Ishikawa (cell line): ENCODE data around the gene TGFB3.

ENCODE experiments used
- CEBPB ChIP-seq: IDR thresholded peaks from 2 replicates; pipeline ENCODE4 v1.6.1; 2012
- CREB1 ChIP-seq: IDR thresholded peaks from 2 replicates; pipeline ENCODE4 v1.6.1; 2012; ENCODE audit warnings: low read depth
- EGR1 ChIP-seq: IDR thresholded peaks from 2 replicates; pipeline ENCODE4 v1.6.1; 2012
- EP300 ChIP-seq: IDR thresholded peaks from 2 replicates; pipeline ENCODE4 v1.6.1; 2012; ENCODE audit warnings: borderline replicate concordance
- FOXM1 ChIP-seq: IDR thresholded peaks from 2 replicates; pipeline ENCODE4 v1.6.1; 2012; ENCODE audit warnings: low read depth, borderline replicate concordance
- NFIC ChIP-seq: IDR thresholded peaks from 2 replicates; pipeline ENCODE4 v1.6.1; 2012
- RAD21 ChIP-seq: IDR thresholded peaks from 2 replicates; pipeline ENCODE4 v1.6.1; 2012; ENCODE audit warnings: low read depth
- TAF1 ChIP-seq: IDR thresholded peaks from 2 replicates; pipeline ENCODE4 v1.6.1; 2012; ENCODE audit warnings: low read depth, mild to moderate bottlenecking
- TCF12 ChIP-seq: IDR thresholded peaks from 2 replicates; pipeline ENCODE4 v1.6.1; 2012; ENCODE audit warnings: low read depth
- TEAD4 ChIP-seq: IDR thresholded peaks from 2 replicates; pipeline ENCODE4 v1.6.1; 2012
- YY1 ChIP-seq: IDR thresholded peaks from 2 replicates; pipeline ENCODE4 v1.6.1; 2012; ENCODE audit warnings: low read depth
- ZBTB7A ChIP-seq: IDR thresholded peaks from 2 replicates; pipeline ENCODE4 v1.6.1; 2012; ENCODE audit warnings: low read depth
- TF ChIP-seq, protein P1 (sequence below): IDR thresholded peaks from 2 replicates; pipeline ENCODE4 v1.6.1; 2012
- TF ChIP-seq, protein P2 (sequence below): IDR thresholded peaks from 2 replicates; pipeline ENCODE4 v1.6.1; 2012
- TF ChIP-seq, protein P3 (sequence below): IDR thresholded peaks from 2 replicates; pipeline ENCODE4 v1.6.1; 2012; ENCODE audit warnings: low read depth, mild to moderate bottlenecking

Gene TGFB3

DNA sequence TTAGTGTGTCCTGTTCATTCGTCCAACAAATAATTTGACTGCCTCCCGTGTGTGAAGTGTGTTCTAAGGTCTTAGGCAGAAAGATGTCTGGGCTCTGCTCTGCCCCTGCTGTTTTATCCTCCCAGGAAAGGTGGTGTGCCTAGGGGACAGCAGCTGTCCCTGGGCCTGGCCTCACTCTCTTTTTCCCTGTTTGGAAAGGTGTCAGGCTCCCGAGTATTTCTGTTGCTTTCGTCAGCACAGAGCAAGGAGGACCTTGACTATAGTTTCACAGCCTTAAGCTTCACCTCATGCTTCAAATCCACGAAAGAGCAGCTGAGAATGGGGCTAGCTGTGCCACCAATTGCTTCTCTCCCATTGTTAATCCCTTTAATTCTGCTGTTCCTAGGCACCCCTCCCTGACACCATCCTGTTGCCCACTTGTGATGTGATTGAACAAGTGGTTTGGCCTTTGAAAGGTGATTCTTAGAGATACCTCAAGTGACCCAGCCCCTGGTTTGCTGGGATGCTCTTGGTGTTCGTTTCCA lies 54.2 kb downstream of the TGFB3 start:
- TF ChIP-seq TEAD4 (no peak), TCF12 (no peak)
- TF ChIP-seq, protein P1, sequence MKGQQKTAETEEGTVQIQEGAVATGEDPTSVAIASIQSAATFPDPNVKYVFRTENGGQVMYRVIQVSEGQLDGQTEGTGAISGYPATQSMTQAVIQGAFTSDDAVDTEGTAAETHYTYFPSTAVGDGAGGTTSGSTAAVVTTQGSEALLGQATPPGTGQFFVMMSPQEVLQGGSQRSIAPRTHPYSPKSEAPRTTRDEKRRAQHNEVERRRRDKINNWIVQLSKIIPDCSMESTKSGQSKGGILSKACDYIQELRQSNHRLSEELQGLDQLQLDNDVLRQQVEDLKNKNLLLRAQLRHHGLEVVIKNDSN = no peak

DNA sequence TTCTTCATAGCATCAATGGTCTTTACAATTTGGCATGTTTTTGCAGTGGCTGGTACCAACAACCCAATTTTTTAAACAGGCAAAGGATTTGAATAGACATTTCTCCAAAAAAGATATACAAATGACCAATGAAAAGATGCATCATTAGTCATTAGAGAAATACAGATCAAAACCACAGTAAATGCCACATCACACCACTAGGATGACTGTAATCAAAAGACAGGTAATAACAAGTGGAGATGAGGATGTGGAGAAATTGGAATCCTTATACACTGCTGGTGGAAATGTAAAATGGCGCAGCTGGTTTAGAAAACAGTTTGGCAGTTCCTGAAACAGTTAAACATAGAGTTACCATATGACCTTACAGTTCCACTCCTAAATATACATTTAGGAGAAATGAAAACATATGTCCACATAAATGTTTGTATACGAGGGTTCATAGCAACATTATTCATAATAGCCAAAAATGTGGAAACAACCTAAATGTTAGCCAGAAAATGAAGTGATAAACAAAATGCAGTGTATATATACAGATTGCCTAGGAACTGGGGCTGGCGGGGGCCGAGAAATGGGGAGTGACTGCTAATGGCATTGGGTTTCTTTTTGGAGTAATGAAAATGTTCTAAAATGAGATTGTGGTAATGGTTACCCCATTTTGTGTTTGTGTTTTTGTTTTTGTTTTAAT lies 55.2 kb downstream of the TGFB3 start:
- TF ChIP-seq RAD21 (no peak), FOXM1 (no peak), EP300 (no peak), CEBPB (no peak), YY1 (no peak), EGR1 (no peak), TCF12 (no peak), TAF1 (no peak), TEAD4 (no peak), NFIC (no peak), CREB1 (no peak)
- TF ChIP-seq, protein P2, sequence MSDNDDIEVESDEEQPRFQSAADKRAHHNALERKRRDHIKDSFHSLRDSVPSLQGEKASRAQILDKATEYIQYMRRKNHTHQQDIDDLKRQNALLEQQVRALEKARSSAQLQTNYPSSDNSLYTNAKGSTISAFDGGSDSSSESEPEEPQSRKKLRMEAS = no peak
- TF ChIP-seq, protein P3, sequence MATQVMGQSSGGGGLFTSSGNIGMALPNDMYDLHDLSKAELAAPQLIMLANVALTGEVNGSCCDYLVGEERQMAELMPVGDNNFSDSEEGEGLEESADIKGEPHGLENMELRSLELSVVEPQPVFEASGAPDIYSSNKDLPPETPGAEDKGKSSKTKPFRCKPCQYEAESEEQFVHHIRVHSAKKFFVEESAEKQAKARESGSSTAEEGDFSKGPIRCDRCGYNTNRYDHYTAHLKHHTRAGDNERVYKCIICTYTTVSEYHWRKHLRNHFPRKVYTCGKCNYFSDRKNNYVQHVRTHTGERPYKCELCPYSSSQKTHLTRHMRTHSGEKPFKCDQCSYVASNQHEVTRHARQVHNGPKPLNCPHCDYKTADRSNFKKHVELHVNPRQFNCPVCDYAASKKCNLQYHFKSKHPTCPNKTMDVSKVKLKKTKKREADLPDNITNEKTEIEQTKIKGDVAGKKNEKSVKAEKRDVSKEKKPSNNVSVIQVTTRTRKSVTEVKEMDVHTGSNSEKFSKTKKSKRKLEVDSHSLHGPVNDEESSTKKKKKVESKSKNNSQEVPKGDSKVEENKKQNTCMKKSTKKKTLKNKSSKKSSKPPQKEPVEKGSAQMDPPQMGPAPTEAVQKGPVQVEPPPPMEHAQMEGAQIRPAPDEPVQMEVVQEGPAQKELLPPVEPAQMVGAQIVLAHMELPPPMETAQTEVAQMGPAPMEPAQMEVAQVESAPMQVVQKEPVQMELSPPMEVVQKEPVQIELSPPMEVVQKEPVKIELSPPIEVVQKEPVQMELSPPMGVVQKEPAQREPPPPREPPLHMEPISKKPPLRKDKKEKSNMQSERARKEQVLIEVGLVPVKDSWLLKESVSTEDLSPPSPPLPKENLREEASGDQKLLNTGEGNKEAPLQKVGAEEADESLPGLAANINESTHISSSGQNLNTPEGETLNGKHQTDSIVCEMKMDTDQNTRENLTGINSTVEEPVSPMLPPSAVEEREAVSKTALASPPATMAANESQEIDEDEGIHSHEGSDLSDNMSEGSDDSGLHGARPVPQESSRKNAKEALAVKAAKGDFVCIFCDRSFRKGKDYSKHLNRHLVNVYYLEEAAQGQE = no peak
- TF ChIP-seq, protein P1 = no peak

DNA sequence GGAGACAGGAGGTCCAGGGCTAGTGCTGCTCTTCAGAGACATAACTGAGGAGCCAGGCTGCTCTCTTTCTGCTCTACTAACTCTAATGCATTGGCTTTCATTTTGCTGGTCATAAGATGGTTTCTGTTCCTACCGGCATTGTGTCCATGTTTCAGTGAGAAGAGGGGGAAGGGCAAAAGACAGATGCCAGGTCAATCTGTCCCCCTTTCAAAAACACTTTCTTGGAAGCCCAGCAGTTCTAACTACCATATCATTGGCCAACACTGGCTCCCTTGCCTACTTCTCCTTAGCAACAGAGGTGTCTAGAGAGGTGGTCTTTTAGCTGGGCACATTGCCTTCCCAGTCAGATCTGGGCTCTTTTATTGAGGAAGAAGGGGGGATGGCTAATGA lies 63.9 kb downstream of the TGFB3 start:
- TF ChIP-seq, protein P2 = no peak
- TF ChIP-seq TEAD4 (no peak), EGR1 (no peak), NFIC (no peak), YY1 (no peak), TCF12 (no peak), CREB1 (no peak), ZBTB7A (no peak), CEBPB (no peak), FOXM1 (no peak), RAD21 (no peak), EP300 (no peak), TAF1 (no peak)
- TF ChIP-seq, protein P3 = no peak
- TF ChIP-seq, protein P1 = no peak

DNA sequence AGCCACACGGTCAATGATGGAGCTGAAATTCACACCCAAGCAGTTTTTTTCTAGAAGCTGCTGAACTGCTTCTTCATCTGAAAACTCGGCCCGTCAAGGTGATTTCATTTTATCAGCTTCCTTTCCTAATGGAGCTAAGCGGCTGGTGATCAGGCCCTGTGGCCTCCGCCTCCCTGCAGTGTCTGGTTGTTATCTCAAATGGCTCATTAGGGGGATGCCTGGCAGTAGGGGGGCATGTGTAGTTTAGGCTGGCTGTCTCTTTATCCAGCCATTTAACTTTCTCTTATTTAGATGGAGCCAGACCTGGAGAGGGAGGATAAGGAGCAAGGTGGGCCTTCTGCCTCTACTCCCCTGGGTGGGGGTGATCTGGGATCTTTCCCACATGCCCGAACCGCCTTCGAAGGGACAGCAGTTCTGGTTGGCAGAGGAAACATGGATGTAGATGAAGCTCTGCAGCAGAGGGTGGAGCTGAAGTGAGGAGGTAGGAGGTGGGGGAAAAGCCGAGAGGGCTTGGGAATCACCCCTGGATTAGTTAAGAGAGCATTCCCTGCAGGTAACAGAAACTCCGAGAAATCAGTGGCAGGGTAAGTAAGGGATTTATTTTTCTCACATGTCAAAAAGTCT lies 64.4 kb downstream of the TGFB3 start:
- TF ChIP-seq FOXM1 = no peak
- TF ChIP-seq NFIC = no peak
- no peak for TF ChIP-seq ZBTB7A
- TF ChIP-seq EP300 = no peak
- no peak for TF ChIP-seq CREB1
- TF ChIP-seq RAD21 = no peak
- TF ChIP-seq, protein P2 = no peak
- TF ChIP-seq CEBPB = no peak
- TF ChIP-seq, protein P1 = no peak
- TF ChIP-seq EGR1 = no peak
- no peak for TF ChIP-seq TAF1
- TF ChIP-seq, protein P3 = no peak
